HG03469 (cell line): ENCODE data around the gene ACIN1.

ENCODE experiments used
- ATAC-seq: cut with Tn5 transposase; IDR thresholded peaks from one replicate; pipeline ENCODE4 v1.9.1; 2021; ENCODE audit warnings: mild to moderate bottlenecking, moderate library complexity, moderate number of reproducible peaks; ENCODE audit not compliant: unreplicated experiment

The ACIN1 gene

GRCh38 chr14:23058654-23059504 lies 36.1 kb downstream of the ACIN1 start:
- ATAC-seq = no peak

GRCh38 chr14:23057757-23058653 lies 36.9 kb downstream of the ACIN1 start:
- peak; percentile 39 for ATAC-seq

GRCh38 chr14:23056956-23057756 lies 37.8 kb downstream of the ACIN1 start, which contains the start of gene CDH24:
Gene CDH24, minus strand, starts transcription at chr14:23057520. Its CDS starts 1,787 bp downstream, at chr14:23055733.
- no peak for ATAC-seq

- ATAC-seq = peak; percentile 40
Observed at GRCh38 chr14:23056145-23056955, 38.6 kb downstream of the ACIN1 start.

- no peak for ATAC-seq
Observed at GRCh38 chr14:23055621-23056144, 39.3 kb downstream of the ACIN1 start.

- ATAC-seq = no peak
Observed at GRCh38 chr14:23055147-23055550, 39.8 kb downstream of the ACIN1 start.

GRCh38 chr14:23054000-23054811 lies 40.7 kb downstream of the ACIN1 start:
- no peak for ATAC-seq

- ATAC-seq = no peak
Observed at GRCh38 chr14:23053426-23053825, 41.5 kb downstream of the ACIN1 start.

- no peak for ATAC-seq
Observed at GRCh38 chr14:23052671-23053070, 42.3 kb downstream of the ACIN1 start.

GRCh38 chr14:23052182-23052623 lies 42.7 kb downstream of the ACIN1 start:
- no peak for ATAC-seq

GRCh38 chr14:23051141-23052057 lies 43.5 kb downstream of the ACIN1 start:
- ATAC-seq = no peak

GRCh38 chr14:23049011-23049410 lies 45.9 kb downstream of the ACIN1 start:
- ATAC-seq = no peak

- no peak for ATAC-seq
Observed at GRCh38 chr14:23047751-23048693, 46.9 kb downstream of the ACIN1 start.

GRCh38 chr14:23047034-23047634 lies 47.8 kb downstream of the ACIN1 start:
- ATAC-seq = no peak

- ATAC-seq = no peak
Observed at GRCh38 chr14:23045419-23046357, 49.2 kb downstream of the ACIN1 start.
